GM18873 (cell line): ENCODE measurements around the gene CCDC88B.

Source experiments
- ATAC-seq: cut with Tn5 transposase; IDR thresholded peaks from one replicate; pipeline ENCODE4 v1.9.1; 2021; ENCODE audit warnings: mild to moderate bottlenecking, moderate library complexity, moderate number of reproducible peaks; ENCODE audit not compliant: unreplicated experiment, low FRiP score

CCDC88B gene

GRCh38 chr11:64401775-64402174 lies 61.8 kb downstream of the CCDC88B start:
- no peak for ATAC-seq

GRCh38 chr11:64403106-64403505 lies 63.1 kb downstream of the CCDC88B start:
- ATAC-seq = no peak

- ATAC-seq = no peak
Measured at GRCh38 chr11:64406221-64406946, 66.4 kb downstream of the CCDC88B start.
